Left ventricle myocardium inferior (tissue), 1 donor: ENCODE measurements around the gene PRKRA. TPM values are rescaled to one million over a fixed set of nuclear protein-coding genes. Genes with fewer than 3 reads are reported as not detected.

ENCODE experiments used
- DNase-seq: peaks from one replicate; pipeline ENCODE4 v3.0.0-alpha.2; 2020
- H3K27ac ChIP-seq: fragments of 200-600 bp; replicated peaks from 2 replicates; pipeline ENCODE4 v1.8.0; 2021
- H3K27me3 ChIP-seq: fragments of 200-600 bp; 2 replicates; pipeline ENCODE4 v1.8.0; 2021; ENCODE audit warnings: low read depth
- H3K36me3 ChIP-seq: fragments of 200-600 bp; 2 replicates; pipeline ENCODE4 v1.8.0; 2021
- H3K4me1 ChIP-seq: fragments of 200-600 bp; 2 replicates; pipeline ENCODE4 v1.8.0; 2021
- H3K4me3 ChIP-seq: fragments of 200-600 bp; 2 replicates; pipeline ENCODE4 v1.8.0; 2021; ENCODE audit warnings: mild to moderate bottlenecking, moderate library complexity
- H3K9me3 ChIP-seq: fragments of 200-600 bp; replicated peaks from 2 replicates; pipeline ENCODE4 v1.8.0; 2021
- CTCF ChIP-seq: fragments of 200-600 bp; IDR thresholded peaks from 2 replicates; pipeline ENCODE4 v1.8.0; 2021; ENCODE audit warnings: antibody characterized with exemption, mild to moderate bottlenecking, borderline replicate concordance
- intact Hi-C: fragments of 100-400 bp; cut with micrococcal nuclease; formaldehyde crosslinking; loops from one replicate; pipeline ENCODE4 v1.11.0; 2022
- total RNA-seq: library from RNA; stranded (reverse); fragmentation: NEBNext Ultra II Directional; extraction: Animal tissue kit (Norgen Biotek cat#: 25700); gene quantifications from one replicate; pipeline ENCODE4 v1.2.1, GENCODE V29; 2021
- donor health status: DM: no; HTN: yes; CAD: no; lungs with severe emphysema.

PRKRA gene
- total RNA-seq, 1 donor from 2014 or later = 48.7 TPM

GRCh38 chr2:178479275-178479616 lies 28.3 kb upstream of the PRKRA start:
- Histone ChIP-seq H3K4me1 (peaks cover 70% of the 10 kb centered on the region), H3K27me3 (no peaks in the 10 kb centered on the region), H3K36me3 (no peaks in the 10 kb centered on the region), H3K9me3 (no peaks in the 10 kb centered on the region), H3K27ac (peak overlapping the region; percentile 90), H3K4me3 (peak overlapping the region; percentile 83)
- no peak for DNase-seq
- TF ChIP-seq CTCF = no peak
- intact Hi-C loops = no loop called here

- peaks cover 69% of the 10 kb centered on the region for H3K4me1 ChIP-seq
- peak; percentile 89 for DNase-seq
- no peaks in the 10 kb centered on the region for H3K9me3 ChIP-seq
- intact Hi-C loops = no loop called here
- H3K27me3 ChIP-seq = no peaks in the 10 kb centered on the region
- H3K4me3 ChIP-seq = peak within 1 kb of the TSS; percentile 83
- peak; percentile 74 for TF ChIP-seq CTCF
- H3K27ac ChIP-seq = peak within 1 kb of the TSS; percentile 90
- H3K36me3 ChIP-seq = no peaks in the 10 kb centered on the region
These were observed 27.7 kb upstream of the PRKRA start, which contains the start of gene FKBP7 for GRCh38 chr2:178478439-178479274. Gene FKBP7, minus strand, starts transcription at chr2:178478600. Its CDS starts 101 bp downstream, at chr2:178478499.

GRCh38 chr2:178478130-178478438 lies 27.1 kb upstream of the PRKRA start:
- peak overlapping the region; percentile 83 for H3K4me3 ChIP-seq
- TF ChIP-seq CTCF = no peak
- no peaks in the 10 kb centered on the region for H3K36me3 ChIP-seq
- intact Hi-C loops = no loop called here
- no peaks in the 10 kb centered on the region for H3K27me3 ChIP-seq
- peak overlapping the region; percentile 90 for H3K27ac ChIP-seq
- DNase-seq = no peak
- peaks cover 64% of the 10 kb centered on the region for H3K4me1 ChIP-seq
- no peaks in the 10 kb centered on the region for H3K9me3 ChIP-seq

- no peaks in the 10 kb centered on the region for H3K9me3 ChIP-seq
- H3K4me1 ChIP-seq = peaks cover 59% of the 10 kb centered on the region
- no peak for TF ChIP-seq CTCF
- H3K4me3 ChIP-seq = peak overlapping the region; percentile 83
- DNase-seq = no peak
- peak overlapping the region; percentile 90 for H3K27ac ChIP-seq
- intact Hi-C loops = no loop called here
- no peaks in the 10 kb centered on the region for H3K36me3 ChIP-seq
- no peaks in the 10 kb centered on the region for H3K27me3 ChIP-seq
These were observed 26.6 kb upstream of the PRKRA start for GRCh38 chr2:178477443-178478129.

- Histone ChIP-seq H3K9me3 (no peaks in the 10 kb centered on the region), H3K4me1 (peaks cover 48% of the 10 kb centered on the region), H3K27ac (no peak overlapping the region), H3K4me3 (no peak overlapping the region), H3K27me3 (no peaks in the 10 kb centered on the region), H3K36me3 (no peaks in the 10 kb centered on the region)
- TF ChIP-seq CTCF = no peak
- intact Hi-C loops = no loop called here
- DNase-seq = no peak
These were observed 25.5 kb upstream of the PRKRA start for GRCh38 chr2:178476477-178476876.
